ENCODE data around the gene PDZRN3.

PDZRN3 gene

GRCh38 chr3:73409138-73409763 is 215.5 kb downstream of the PDZRN3 start:
- DNase-seq: no peak

GRCh38 chr3:73408634-73409033 is 216.1 kb downstream of the PDZRN3 start:
- no peak for DNase-seq

GRCh38 chr3:73407577-73407976 is 217.2 kb downstream of the PDZRN3 start:
- DNase-seq: no peak

- no peak for DNase-seq
Measured at GRCh38 chr3:73405853-73406252, 218.9 kb downstream of the PDZRN3 start.

GRCh38 chr3:73405000-73405399 is 219.7 kb downstream of the PDZRN3 start:
- DNase-seq: no peak

GRCh38 chr3:73404435-73404834 is 220.3 kb downstream of the PDZRN3 start:
- DNase-seq: no peak

GRCh38 chr3:73403444-73403843 is 221.3 kb downstream of the PDZRN3 start:
- no peak for DNase-seq

- no peak for DNase-seq
Measured at GRCh38 chr3:73401616-73402279, 223.0 kb downstream of the PDZRN3 start.

GRCh38 chr3:73401059-73401458 is 223.7 kb downstream of the PDZRN3 start:
- DNase-seq: no peak

GRCh38 chr3:73399666-73400253 is 225.0 kb downstream of the PDZRN3 start:
- no peak for DNase-seq

- no peak for DNase-seq
Measured at GRCh38 chr3:73399106-73399505, 225.6 kb downstream of the PDZRN3 start.

GRCh38 chr3:73398084-73398483 is 226.7 kb downstream of the PDZRN3 start:
- no peak for DNase-seq

- DNase-seq: no peak
Measured at GRCh38 chr3:73394240-73394639, 230.5 kb downstream of the PDZRN3 start.

GRCh38 chr3:73393005-73393404 is 231.7 kb downstream of the PDZRN3 start:
- DNase-seq: no peak

GRCh38 chr3:73391984-73392383 is 232.8 kb downstream of the PDZRN3 start:
- no peak for DNase-seq

GRCh38 chr3:73389928-73390327 is 234.8 kb downstream of the PDZRN3 start:
- no peak for DNase-seq

- DNase-seq: no peak
Measured at GRCh38 chr3:73389117-73389813, 235.5 kb downstream of the PDZRN3 start.

GRCh38 chr3:73385568-73385967 is 239.2 kb downstream of the PDZRN3 start:
- DNase-seq: no peak

GRCh38 chr3:73384091-73384906 is 240.4 kb downstream of the PDZRN3 start:
- DNase-seq: no peak

GRCh38 chr3:73383470-73384049 is 241.2 kb downstream of the PDZRN3 start:
- no peak for DNase-seq

- no peak for DNase-seq
Measured at GRCh38 chr3:73381551-73381950, 243.2 kb downstream of the PDZRN3 start.

GRCh38 chr3:73380735-73381532 is 243.8 kb downstream of the PDZRN3 start:
- DNase-seq: no peak
